Small intestine (tissue), 7 donors: ENCODE results near the gene CAPZA2. TPM values are rescaled to one million over a fixed set of nuclear protein-coding genes. Genes with fewer than 3 reads are reported as not detected.
"Not testable (repeated sequence)": the region's sequence is repeated elsewhere in the genome, so short reads cannot be mapped to it uniquely, and the experiment has no call there.

Source experiments
- DNase-seq, 2 donors: peaks; one replicate each; pipeline versions ENCODE4 v3.0.0 to v3.0.0-alpha.2; 2013
- FAIRE-seq: peaks from 2 replicates; lab custom pipeline; 2012; peaks lifted over from hg19 to GRCh38; lab: Jason Lieb, UNC
- H3K27ac ChIP-seq, 3 donors: one replicate each; pipeline ENCODE4 v1.5.1; 2013; ENCODE audit warnings: low read length in 2 of 3, mild to moderate bottlenecking in 2 of 3, control low read depth in 1 of 3, inconsistent platforms in 1 of 3, low read depth in 1 of 3, moderate library complexity in 1 of 3
- H3K27me3 ChIP-seq, 3 donors: one replicate each; pipeline ENCODE4 v1.6.1; 2013; ENCODE audit warnings: low read length in 3 of 3, inconsistent platforms in 1 of 3; ENCODE audit not compliant: control insufficient read depth in 3 of 3, insufficient read depth in 3 of 3
- H3K36me3 ChIP-seq, 3 donors: one replicate each; pipeline ENCODE4 v1.6.1; 2013; ENCODE audit warnings: low read length in 3 of 3, inconsistent platforms in 1 of 3, low read depth in 1 of 3, mild to moderate bottlenecking in 1 of 3, moderate library complexity in 1 of 3; ENCODE audit not compliant: control insufficient read depth in 3 of 3, insufficient read depth in 2 of 3
- H3K4me1 ChIP-seq, 3 donors: one replicate each; pipeline ENCODE4 v1.6.1; 2013; ENCODE audit warnings: low read length in 2 of 3, inconsistent platforms in 1 of 3, low read depth in 1 of 3, mild to moderate bottlenecking in 1 of 3, moderate library complexity in 1 of 3; ENCODE audit not compliant: control insufficient read depth in 3 of 3, insufficient read depth in 2 of 3
- H3K4me3 ChIP-seq, 3 donors: one replicate each; pipeline ENCODE4 v1.5.1; 2013; ENCODE audit warnings: low read length in 3 of 3, control low read depth in 1 of 3, inconsistent platforms in 1 of 3, low read depth in 1 of 3, mild to moderate bottlenecking in 1 of 3, moderate library complexity in 1 of 3
- H3K9me3 ChIP-seq, 2 donors: one replicate each; pipeline ENCODE4 v1.6.1; 2013; ENCODE audit warnings: low read depth in 1 of 2, low read length in 1 of 2; ENCODE audit not compliant: control insufficient read depth in 2 of 2, insufficient read depth in 1 of 2
- WGBS, 3 donors: extraction: QIAGEN DNeasy Blood & Tissue Kit; methylation state at CpG; one replicate each; pipeline ENCODE4 v1.1.7; 2013; 5-methylcytosine and 5-hydroxymethylcytosine counted together
- polyA plus RNA-seq, 4 donors: library from polyadenylated mRNA; stranded (reverse) in 3 of 4; unstranded in 1 of 4; fragments of 200-250 nt in 3 of 4; fragments of 120-200 nt in 1 of 4; gene quantifications; one replicate each; pipeline versions ENCODE4 v1.2.1 to v1.2.3, GENCODE V29; 2013
- donor health status: healthy with polysubstance abuse.
- donor health status: control.
- donor health status: control.
- donor health status: Bipolar disorder and iron deficiency.
- donor health status: healthy.

The CAPZA2 gene
- polyA plus RNA-seq, 4 donors, result 84.6 to 140 (median 91.2) TPM

- peaks cover 0 to 4% (median 0%) of the 10 kb centered on the region in 3 donors for H3K36me3 ChIP-seq
- no peaks in the 10 kb centered on the region for H3K9me3 ChIP-seq
- DNase-seq (no peak), FAIRE-seq (no peak)
- H3K4me1 ChIP-seq, result peaks cover 0 to 8% (median 4%) of the 10 kb centered on the region in 3 donors
- H3K27me3 ChIP-seq, result no peaks in the 10 kb centered on the region
- H3K27ac ChIP-seq, result no peak overlapping the region
- no peak overlapping the region for H3K4me3 ChIP-seq
These were observed 93.0 kb downstream of the CAPZA2 start for GRCh38 chr7:116955340-116955739.

GRCh38 chr7:116955801-116956476 lies 93.6 kb downstream of the CAPZA2 start:
- peaks cover 0 to 8% (median 4%) of the 10 kb centered on the region in 3 donors for H3K4me1 ChIP-seq
- 45 to 73% (median 67%) methylated on average over 4 of the region's 4 CpGs for WGBS, 3 donors
- no peak for FAIRE-seq
- DNase-seq, result peak in 1 of 2 donors; percentile 26
- H3K36me3 ChIP-seq, result peaks cover 0 to 4% (median 0%) of the 10 kb centered on the region in 3 donors
- no peaks in the 10 kb centered on the region for H3K27me3 ChIP-seq
- H3K4me3 ChIP-seq, result no peak overlapping the region
- no peaks in the 10 kb centered on the region for H3K9me3 ChIP-seq
- peak overlapping the region in 1 of 3 donors; percentile 19 for H3K27ac ChIP-seq

- Histone ChIP-seq H3K4me3 (no peak overlapping the region), H3K9me3 (no peaks in the 10 kb centered on the region), H3K4me1 (peaks cover 0 to 8% (median 2%) of the 10 kb centered on the region in 3 donors), H3K27me3 (no peaks in the 10 kb centered on the region), H3K36me3 (peaks cover 0 to 4% (median 0%) of the 10 kb centered on the region in 3 donors), H3K27ac (peak overlapping the region in 1 of 3 donors; percentile 19)
- WGBS, 3 donors, result 61 to 83% (median 70%) methylated on average over 2 of the region's 2 CpGs
- FAIRE-seq (no peak), DNase-seq (no peak)
These were observed 94.1 kb downstream of the CAPZA2 start for GRCh38 chr7:116956477-116956804.

GRCh38 chr7:116957874-116958273 lies 95.5 kb downstream of the CAPZA2 start:
- Histone ChIP-seq H3K4me1 (peaks cover 0 to 2% (median 0%) of the 10 kb centered on the region in 3 donors), H3K27me3 (no peaks in the 10 kb centered on the region), H3K27ac (no peak overlapping the region), H3K9me3 (no peaks in the 10 kb centered on the region), H3K4me3 (no peak overlapping the region), H3K36me3 (peaks cover 0 to 4% (median 0%) of the 10 kb centered on the region in 3 donors)
- 57 to 77% (median 65%) methylated on average over 2 of the region's 2 CpGs for WGBS, 3 donors
- FAIRE-seq (no peak), DNase-seq (no peak)

- not testable (repeated sequence) for H3K9me3 ChIP-seq, FAIRE-seq, H3K4me1 ChIP-seq, H3K4me3 ChIP-seq, H3K27me3 ChIP-seq, H3K36me3 ChIP-seq, DNase-seq, H3K27ac ChIP-seq
- 83 to 89% (median 84%) methylated on average over 4 of the region's 4 CpGs for WGBS, 3 donors
These were observed 99.7 kb downstream of the CAPZA2 start for GRCh38 chr7:116961966-116962673.

- no peaks in the 10 kb centered on the region for H3K27me3 ChIP-seq
- no peak overlapping the region for H3K4me3 ChIP-seq
- no peaks in the 10 kb centered on the region for H3K36me3 ChIP-seq
- DNase-seq, result no peak
- no peak for FAIRE-seq
- H3K27ac ChIP-seq, result no peak overlapping the region
- no peaks in the 10 kb centered on the region for H3K9me3 ChIP-seq
- H3K4me1 ChIP-seq, result no peaks in the 10 kb centered on the region
These were observed 100.8 kb downstream of the CAPZA2 start for GRCh38 chr7:116963234-116963633.

- peaks cover 0 to 1% (median 0%) of the 10 kb centered on the region in 3 donors for H3K4me1 ChIP-seq
- H3K4me3 ChIP-seq, result no peak overlapping the region
- no peaks in the 10 kb centered on the region for H3K9me3 ChIP-seq
- H3K27me3 ChIP-seq, result no peaks in the 10 kb centered on the region
- no peak for DNase-seq
- no peak for FAIRE-seq
- H3K36me3 ChIP-seq, result no peaks in the 10 kb centered on the region
- no peak overlapping the region for H3K27ac ChIP-seq
These were observed 104.2 kb downstream of the CAPZA2 start for GRCh38 chr7:116966601-116967000.

GRCh38 chr7:116967254-116967922 lies 105.0 kb downstream of the CAPZA2 start:
- Histone ChIP-seq H3K27ac (no peak overlapping the region), H3K36me3 (peaks cover 0 to 5% (median 0%) of the 10 kb centered on the region in 3 donors), H3K4me1 (peaks cover 0 to 1% (median 0%) of the 10 kb centered on the region in 3 donors), H3K9me3 (no peaks in the 10 kb centered on the region), H3K4me3 (no peak overlapping the region), H3K27me3 (no peaks in the 10 kb centered on the region)
- WGBS, 3 donors, result 98 to 100% (median 99%) methylated on average over 5 of the region's 5 CpGs
- no peak for FAIRE-seq
- no peak for DNase-seq
